Lung (tissue), 16 donors: Measurements from ENCODE around the gene ARHGEF38. TPM values are rescaled to one million over a fixed set of nuclear protein-coding genes. Genes with fewer than 3 reads are reported as not detected.

Experiments
- ATAC-seq: fragments of 200-7000 bp; cut with Tn5 transposase; one replicate; pipeline ENCODE4 v1.9.1; 2020; ENCODE audit warnings: moderate number of reproducible peaks; ENCODE audit not compliant: insufficient read depth, low FRiP score
- DNase-seq, 3 donors: peaks; one replicate each; pipeline ENCODE4 v3.0.0-alpha.2; 2013 to 2017
- H3K27ac ChIP-seq, 2 donors: one replicate each; pipeline ENCODE4 v1.5.1; 2013; ENCODE audit warnings: mild to moderate bottlenecking in 2 of 2, moderate library complexity in 2 of 2, control low read depth in 1 of 2, inconsistent platforms in 1 of 2, low read depth in 1 of 2, low read length in 1 of 2
- H3K27me3 ChIP-seq, 3 donors: one replicate each; pipeline ENCODE4 v1.5.1; 2013; ENCODE audit warnings: low read length in 2 of 3; ENCODE audit not compliant: control insufficient read depth in 3 of 3, insufficient read depth in 3 of 3
- H3K36me3 ChIP-seq, 4 donors: one replicate each; pipeline ENCODE4 v1.5.1; 2013; ENCODE audit warnings: low read length in 4 of 4, mild to moderate bottlenecking in 1 of 4, moderate library complexity in 1 of 4; ENCODE audit not compliant: control insufficient read depth in 4 of 4, insufficient read depth in 4 of 4
- H3K4me1 ChIP-seq, 5 donors: one replicate each; pipeline ENCODE4 v1.5.1; 2013; ENCODE audit warnings: low read length in 5 of 5, mild to moderate bottlenecking in 2 of 5, moderate library complexity in 1 of 5; ENCODE audit not compliant: control insufficient read depth in 5 of 5, insufficient read depth in 5 of 5
- H3K4me3 ChIP-seq: one replicate; pipeline ENCODE4 v1.5.1; 2013; ENCODE audit warnings: mild to moderate bottlenecking, control low read depth, moderate library complexity
- H3K9ac ChIP-seq, 2 donors: one replicate each; pipeline ENCODE4 v1.5.1; 2013; ENCODE audit warnings: low read length in 2 of 2, control low read depth in 1 of 2; ENCODE audit not compliant: insufficient read depth in 1 of 2
- H3K9me3 ChIP-seq, 4 donors: one replicate each; pipeline ENCODE4 v1.5.1; 2013; ENCODE audit warnings: low read length in 3 of 4, mild to moderate bottlenecking in 1 of 4, moderate library complexity in 1 of 4; ENCODE audit not compliant: control insufficient read depth in 4 of 4, insufficient read depth in 3 of 4
- CTCF ChIP-seq: IDR thresholded peaks from 2 replicates; pipeline ENCODE4 v1.5.1; 2012; ENCODE audit warnings: mild to moderate bottlenecking; ENCODE audit errors: control extremely low read depth, extremely low read depth
- WGBS, 2 donors: extraction: QIAGEN DNeasy Blood & Tissue Kit; methylation state at CpG; one replicate each; pipeline ENCODE4 v1.1.7; 2013; 5-methylcytosine and 5-hydroxymethylcytosine counted together
- long read RNA-seq, 5 donors: transcript quantifications; one replicate each; lab custom pipeline, GENCODE V29; 2026
- polyA plus RNA-seq, 2 donors: library from polyadenylated mRNA; stranded (reverse); fragments of 200-250 nt; gene quantifications; one replicate each; pipeline ENCODE4 v1.2.1, GENCODE V29; 2013
- total RNA-seq, 2 donors: library from RNA; depleted of rRNA in 1 of 2; stranded (reverse); fragments of >200 nt in 1 of 2; gene quantifications; one replicate each; pipeline ENCODE4 v1.2.1, GENCODE V29; 2014 to 2021
- donor health status: control.
- donor health status: control.
- donor health status: Bipolar disorder and iron deficiency.
- donor health status: healthy.
- donor health status: DM: yes; HTN: yes; CAD: no.

ARHGEF38 gene
- 10 to 100 TPM; 22.8 to 55.0 TPM for total RNA-seq
- 1 to 10 TPM; 2.0 to 6.7 TPM for polyA plus RNA-seq
- long read RNA-seq, donor 1, full-length matches to known transcripts = 1 of 9 reads
- long read RNA-seq, donor 1, partial matches to known transcripts = 0 of 9 reads
- long read RNA-seq, donor 1, other reads (novel, unspliced or antisense) = 8 of 9 reads
- long read RNA-seq, donor 2 = 0 reads
- long read RNA-seq, donor 3, partial matches to known transcripts = 0 of 7 reads
- long read RNA-seq, donor 3, other reads (novel, unspliced or antisense) = 7 of 7 reads
- long read RNA-seq, donor 4 = 0 reads
- long read RNA-seq, donor 5, partial matches to known transcripts = 0 of 1 reads
- long read RNA-seq, donor 5, other reads (novel, unspliced or antisense) = 0 of 1 reads

GRCh38 chr4:105551965-105552746 is at the start of gene ARHGEF38:
TSS of gene ARHGEF38 (plus strand) at chr4:105552620. CDS start at chr4:105552766, 146 bp downstream.
- Histone ChIP-seq H3K27me3 (no peaks in the 10 kb centered on the region), H3K9me3 (no peaks in the 10 kb centered on the region), H3K4me1 (no peaks in the 10 kb centered on the region), H3K9ac (peak within 1 kb of the TSS in 1 of 2 donors; percentile 62), H3K27ac (peak within 1 kb of the TSS in 1 of 2 donors; percentile 88), H3K36me3 (no peaks in the 10 kb centered on the region), H3K4me3 (peak within 1 kb of the TSS; percentile 31)
- ATAC-seq (peak; percentile 86), DNase-seq (peak; percentile 54 to 78 (median 63))
- TF ChIP-seq CTCF = no peak
- WGBS, 2 donors = 35 to 52% methylated on average over 11 of the region's 11 CpGs

GRCh38 chr4:105503484-105503883 is 48.9 kb upstream of the ARHGEF38 start:
- 80 to 84% methylated on average over 2 of the region's 2 CpGs for WGBS, 2 donors

GRCh38 chr4:105504744-105505143 is 47.7 kb upstream of the ARHGEF38 start:
- 48 to 64% methylated on average over 2 of the region's 2 CpGs for whole genome bisulfite sequencing, 2 donors
- Histone ChIP-seq H3K9me3 (no peaks in the 10 kb centered on the region), H3K27ac (no peak overlapping the region), H3K4me1 (no peaks in the 10 kb centered on the region), H3K9ac (no peak overlapping the region), H3K4me3 (no peak overlapping the region), H3K36me3 (no peaks in the 10 kb centered on the region), H3K27me3 (no peaks in the 10 kb centered on the region)
- ATAC-seq (no peak), DNase-seq (peak in 2 of 3 donors; percentile 16 to 22)
- TF ChIP-seq CTCF = no peak

More at GRCh38 chr4:105503484-105503883, 48.9 kb upstream of the ARHGEF38 start:
- Histone ChIP-seq H3K4me1 (no peaks in the 10 kb centered on the region), H3K27me3 (no peaks in the 10 kb centered on the region), H3K9me3 (no peaks in the 10 kb centered on the region), H3K27ac (no peak overlapping the region), H3K36me3 (no peaks in the 10 kb centered on the region), H3K9ac (no peak overlapping the region), H3K4me3 (no peak overlapping the region)
- TF ChIP-seq CTCF = no peak
- no peak for ATAC-seq
- DNase-seq = no peak
